Stimulated activated CD8-positive, alpha-beta memory T cell treated with anti-CD3 and anti-CD28 coated beads, Interleukin-7, amount 100 ng/mL, for 48 hours (primary cell): ENCODE results near the gene RADX.

Source experiments
- DNase-seq, 2 donors: peaks; one replicate each; pipeline ENCODE4 v3.0.0-alpha.2; 2020; ENCODE audit warnings: low read depth in 1 of 2; ENCODE audit errors: extremely low read depth in 1 of 2

RADX gene

DNA sequence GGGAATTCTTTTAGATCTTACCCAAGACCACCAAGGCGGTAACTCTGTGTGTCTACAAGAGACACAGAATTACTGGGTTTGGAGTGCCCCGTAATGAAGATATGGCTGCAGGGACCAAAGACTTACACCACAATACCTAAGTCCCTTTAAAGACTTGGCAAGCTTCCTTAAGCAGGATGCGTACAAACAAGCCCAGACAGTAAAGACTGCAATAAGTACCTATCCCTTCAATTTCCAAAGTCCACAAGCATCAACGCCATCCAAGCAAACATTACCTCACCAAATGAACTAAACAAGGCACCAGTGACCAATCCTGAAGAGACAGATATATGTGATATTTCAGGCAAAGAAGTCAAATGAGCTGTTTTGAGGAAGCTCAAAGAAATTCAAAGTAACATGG is 72.4 kb downstream of the RADX start:
- no peak for DNase-seq

DNA sequence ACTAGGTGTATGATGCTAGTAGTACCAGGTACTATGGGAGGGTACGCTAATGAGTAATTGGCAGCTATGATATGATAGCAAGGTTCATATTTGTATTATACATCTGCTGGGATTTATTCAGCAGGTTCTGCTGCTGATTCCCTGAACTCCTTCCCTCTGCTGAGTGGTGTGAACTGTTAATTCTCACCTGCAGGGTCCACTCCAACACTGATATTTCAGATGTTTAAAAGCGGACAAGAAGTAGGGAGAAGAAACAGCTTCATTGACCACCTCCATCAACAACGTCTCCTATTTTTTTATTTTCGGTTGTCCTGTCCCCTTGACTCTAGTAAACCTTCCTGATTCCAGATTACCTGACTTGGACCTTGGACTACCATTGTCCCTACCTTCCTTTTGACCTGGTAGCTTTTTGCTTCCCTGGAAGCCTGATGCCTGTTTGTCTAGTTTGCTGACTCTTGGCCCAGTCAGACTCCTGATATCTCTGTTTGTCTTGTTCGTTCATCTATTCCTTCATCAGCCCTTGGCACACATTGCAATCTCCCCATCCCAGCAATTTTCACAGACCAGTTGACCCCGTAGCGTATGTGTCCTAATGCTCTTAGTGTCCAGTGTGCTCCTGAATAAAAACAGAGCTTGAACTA is 80.8 kb downstream of the RADX start:
- DNase-seq: no peak

DNA sequence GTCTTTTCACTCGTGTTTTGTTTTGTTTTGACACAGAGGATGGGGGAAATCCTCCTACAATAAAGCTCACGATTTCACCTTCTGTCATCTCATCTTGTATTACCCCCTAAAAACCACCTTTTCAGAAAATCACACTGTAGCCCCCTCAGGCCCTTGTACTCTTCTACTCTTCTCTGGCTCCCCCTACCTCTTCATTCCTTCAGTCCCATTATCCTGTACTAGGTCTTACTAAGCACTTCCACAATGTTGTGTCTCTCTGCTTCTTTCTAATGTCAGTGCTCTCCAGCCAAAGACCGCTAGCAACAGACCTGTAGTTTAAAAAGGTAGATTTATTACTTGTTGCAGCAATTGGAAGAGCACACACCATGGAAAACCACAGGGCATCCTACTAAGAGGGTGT is 84.7 kb downstream of the RADX start:
- no peak for DNase-seq

DNA sequence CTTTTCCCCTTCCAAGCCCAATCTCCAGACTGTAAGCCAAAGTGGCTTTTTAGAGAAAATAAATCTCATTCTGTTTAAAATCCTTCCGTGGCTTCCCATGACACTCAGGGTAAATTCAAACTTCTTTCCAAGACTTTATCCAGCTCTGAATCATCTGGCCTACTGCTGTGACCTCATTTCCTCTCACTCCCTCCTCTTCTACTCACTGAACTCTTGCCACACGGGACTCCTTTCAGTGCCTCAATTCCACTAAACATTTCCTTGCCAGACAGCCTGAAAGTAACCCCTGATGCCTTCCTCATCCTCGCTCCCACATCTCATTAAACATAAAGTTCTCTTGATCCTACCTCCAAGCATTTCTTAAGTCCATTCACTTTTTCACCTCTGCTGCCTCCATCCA is 86.9 kb downstream of the RADX start:
- no peak for DNase-seq

DNA sequence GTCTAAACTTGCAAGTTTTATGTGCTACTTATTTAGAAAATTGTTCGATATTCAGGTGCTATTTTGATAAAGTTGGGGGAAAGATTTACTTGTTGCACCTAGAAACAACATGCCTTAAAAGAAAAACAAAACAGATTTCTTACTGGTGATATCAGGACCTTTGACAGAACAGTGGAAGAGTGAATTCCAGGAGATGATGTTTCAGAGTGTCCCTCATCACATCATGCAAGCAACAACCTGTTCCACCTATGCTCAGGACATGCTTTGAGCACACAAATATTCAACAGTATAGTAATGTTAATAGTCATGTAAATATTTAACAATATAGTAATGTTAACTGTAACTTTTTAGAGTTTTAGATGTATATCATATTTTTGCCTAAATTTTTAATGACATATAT is 90.9 kb downstream of the RADX start:
- no peak for DNase-seq

DNA sequence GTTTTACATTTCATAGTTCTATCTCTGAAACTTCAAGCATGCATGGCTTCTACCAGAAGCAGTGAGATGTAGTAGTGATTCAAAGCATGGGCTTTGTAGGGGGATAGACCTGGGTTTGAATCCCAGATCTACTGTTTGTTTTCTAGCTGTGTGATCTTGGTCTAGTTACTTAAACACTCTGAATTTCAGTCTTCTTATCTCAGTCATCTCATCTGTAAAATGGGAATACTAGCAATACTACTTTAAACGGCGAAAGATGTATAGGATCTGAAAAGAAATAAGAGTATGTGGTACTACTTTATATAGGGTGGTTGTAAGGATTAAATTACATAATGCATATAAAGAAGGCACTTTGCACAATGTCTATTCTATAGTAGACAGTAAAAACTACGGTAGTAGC is 94.7 kb downstream of the RADX start:
- DNase-seq: no peak

DNA sequence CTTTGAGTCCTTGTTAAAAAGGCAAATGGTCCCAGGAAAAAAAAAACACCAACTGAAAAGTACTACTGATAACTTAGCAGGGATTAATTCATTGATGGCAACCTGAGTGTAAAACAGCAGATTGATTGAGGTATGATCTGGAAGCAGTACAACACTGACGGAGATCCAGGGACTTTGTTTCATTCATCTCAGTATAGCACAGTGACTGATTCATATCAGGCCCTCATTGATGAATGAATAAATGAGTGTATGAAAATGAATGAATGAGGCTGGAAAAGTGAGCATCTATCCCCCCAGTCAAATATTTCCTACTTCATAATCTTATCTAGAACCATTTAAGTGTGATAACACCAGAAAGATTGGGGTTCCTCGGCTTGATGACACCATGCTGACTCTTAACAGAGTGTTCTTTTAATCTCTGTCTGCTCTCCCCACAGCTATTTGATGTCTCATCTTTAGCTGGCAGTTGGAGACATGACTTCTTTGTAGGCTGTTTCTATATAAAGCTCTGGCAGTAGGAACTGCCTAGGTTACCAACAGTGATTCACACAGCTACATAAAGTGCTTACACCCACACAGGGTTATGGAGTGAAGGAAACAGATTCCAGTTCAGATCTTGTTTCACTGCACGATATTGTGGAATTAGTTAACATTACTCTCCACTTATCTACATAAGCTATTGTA is 96.1 kb downstream of the RADX start:
- no peak for DNase-seq

DNA sequence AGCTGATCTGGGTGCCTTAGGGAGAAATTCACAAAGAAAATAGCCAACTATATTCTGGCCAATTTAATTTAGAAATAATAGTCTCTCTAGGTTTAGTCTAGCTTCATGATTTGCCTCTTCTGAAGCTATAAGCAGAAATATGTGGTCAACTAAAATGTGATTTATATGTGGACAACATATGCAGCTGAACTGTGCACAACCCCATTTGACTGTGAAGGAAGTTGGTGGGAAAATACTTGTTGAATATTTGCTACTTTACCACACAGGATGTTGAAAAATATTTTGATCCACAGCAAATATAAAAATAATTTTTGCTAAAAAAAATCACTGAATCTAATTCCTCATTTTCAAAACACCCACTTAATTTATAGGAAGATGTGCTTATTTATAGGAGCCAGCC is 99.0 kb downstream of the RADX start:
- DNase-seq: no peak

DNA sequence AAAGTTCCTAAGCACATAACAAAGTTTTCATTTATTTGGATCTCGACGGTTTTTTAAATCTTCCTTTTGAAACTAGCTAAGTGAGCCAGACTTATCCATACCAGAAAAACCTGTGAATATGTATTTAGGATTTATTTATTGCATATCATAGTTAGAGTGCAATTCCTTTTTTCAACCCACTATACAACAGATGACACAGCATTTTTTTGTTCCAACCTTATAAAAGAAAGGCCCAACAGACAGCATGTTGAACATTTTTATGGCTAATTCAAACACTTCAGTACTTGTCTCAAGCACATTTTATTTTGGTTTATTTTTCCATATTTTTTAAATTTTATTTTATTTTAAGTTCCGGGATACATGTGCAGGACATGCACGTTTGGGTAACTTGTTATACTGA is 99.6 kb downstream of the RADX start:
- no peak for DNase-seq

DNA sequence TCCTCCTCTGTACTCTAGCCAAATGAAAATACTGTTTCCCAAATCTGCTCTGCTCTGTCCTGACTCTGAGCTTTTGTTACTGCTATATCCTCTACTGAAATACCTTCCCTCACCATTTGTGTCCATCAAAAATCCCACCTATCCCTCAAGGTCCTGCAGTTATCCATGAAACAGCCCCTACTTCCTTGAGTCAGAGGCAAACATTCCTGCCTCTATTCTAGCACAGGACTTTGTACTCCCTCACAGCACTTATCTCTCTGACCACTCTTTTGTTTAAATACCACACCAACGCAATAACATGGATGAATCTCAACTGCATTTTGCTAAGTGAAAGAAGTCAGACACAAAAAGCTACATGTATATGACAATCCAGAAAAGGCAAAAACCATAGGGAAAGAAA is 104.2 kb downstream of the RADX start:
- DNase-seq: no peak

DNA sequence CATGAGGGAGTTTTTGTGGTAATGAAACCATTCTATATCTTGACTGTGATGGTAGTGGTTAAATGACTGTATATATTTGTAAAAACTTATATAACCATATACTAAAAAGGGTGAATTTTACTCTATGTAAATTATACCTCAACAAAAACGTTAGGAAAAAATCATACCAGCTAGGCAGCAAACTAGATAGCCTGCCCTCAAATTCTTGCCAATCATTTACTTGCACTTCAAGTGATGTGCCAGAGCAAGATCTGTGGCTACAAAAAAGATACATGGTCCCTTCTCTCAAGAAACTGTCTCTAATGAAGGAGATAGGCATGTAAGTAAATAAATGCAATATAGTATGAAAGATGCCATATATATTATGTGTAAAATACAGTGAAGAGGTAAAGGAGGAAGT is 104.7 kb downstream of the RADX start:
- no peak for DNase-seq

DNA sequence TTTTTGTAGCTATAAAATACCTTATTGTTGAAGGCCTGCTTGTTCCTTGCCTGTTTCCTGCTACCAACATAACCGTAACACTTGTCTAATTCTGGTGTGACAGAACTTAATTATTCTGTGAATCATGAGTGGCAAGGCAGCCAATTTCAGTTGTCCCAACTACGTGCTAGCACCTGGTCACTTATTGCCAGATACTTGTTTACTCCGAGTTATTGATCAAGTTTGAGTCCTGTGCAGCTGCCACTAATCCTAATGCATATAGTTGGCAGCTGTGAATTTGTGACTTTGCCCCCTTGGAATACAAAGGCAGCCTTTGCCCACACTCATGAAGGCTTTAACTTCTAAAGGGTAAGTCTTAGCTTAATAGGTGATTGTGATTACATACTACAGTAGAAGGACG is 106.9 kb downstream of the RADX start:
- no peak for DNase-seq

DNA sequence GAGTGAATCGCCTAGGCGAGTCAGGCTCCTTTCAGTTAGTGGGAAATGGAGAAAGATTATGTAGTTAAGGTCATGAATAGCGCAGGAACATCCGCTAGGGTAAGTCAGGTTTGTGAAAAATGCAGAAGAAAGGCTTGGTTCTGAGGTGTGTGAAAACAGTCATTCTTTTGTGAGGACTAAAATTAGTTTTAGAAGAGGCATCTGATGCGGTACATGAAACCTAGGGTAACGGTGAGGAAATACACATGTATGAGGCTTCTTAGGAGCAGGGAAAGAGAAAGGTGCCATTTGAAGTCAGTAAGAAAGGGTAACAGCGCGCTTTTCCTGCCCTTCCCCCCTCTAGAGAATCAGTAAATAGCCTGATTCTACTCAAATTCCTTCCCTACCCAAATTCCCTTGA is 114.2 kb downstream of the RADX start:
- no peak for DNase-seq

DNA sequence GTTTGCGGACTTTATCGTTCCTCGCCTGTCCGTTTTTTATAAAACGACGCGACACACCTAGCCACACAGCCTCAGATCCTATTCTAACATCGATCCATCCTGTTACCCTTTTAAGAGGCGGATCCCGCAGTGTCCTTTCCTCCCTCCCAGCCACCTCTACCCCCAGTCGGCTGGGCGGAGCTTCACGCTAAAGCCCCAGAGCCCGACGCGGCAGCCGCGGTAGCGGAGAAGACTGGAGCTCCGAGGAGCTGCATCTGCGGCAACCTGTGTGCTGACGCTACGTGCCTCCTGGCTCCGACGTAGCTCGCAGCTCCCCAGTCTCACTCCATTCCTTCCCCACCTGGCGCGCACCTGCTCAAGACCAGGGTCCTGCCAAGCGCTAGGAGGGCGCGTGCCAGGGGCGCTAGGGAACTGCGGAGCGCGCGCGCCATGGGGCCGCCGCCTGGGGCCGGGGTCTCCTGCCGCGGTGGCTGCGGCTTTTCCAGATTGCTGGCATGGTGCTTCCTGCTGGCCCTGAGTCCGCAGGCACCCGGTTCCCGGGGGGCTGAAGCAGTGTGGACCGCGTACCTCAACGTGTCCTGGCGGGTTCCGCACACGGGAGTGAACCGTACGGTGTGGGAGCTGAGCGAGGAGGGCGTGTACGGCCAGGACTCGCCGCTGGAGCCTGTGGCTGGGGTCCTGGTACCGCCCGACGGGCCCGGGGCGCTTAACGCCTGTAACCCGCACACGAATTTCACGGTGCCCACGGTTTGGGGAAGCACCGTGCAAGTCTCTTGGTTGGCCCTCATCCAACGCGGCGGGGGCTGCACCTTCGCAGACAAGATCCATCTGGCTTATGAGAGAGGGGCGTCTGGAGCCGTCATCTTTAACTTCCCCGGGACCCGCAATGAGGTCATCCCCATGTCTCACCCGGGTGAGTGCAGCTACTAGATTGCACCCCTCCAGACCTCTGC is 115.0 kb downstream of the RADX start, which contains the start of gene RNF128:
Gene RNF128, plus strand, starts transcription at position 217 of the 953 bp plus-strand sequence. Its CDS starts 213 bp downstream, at position 430.
- no peak for DNase-seq

DNA sequence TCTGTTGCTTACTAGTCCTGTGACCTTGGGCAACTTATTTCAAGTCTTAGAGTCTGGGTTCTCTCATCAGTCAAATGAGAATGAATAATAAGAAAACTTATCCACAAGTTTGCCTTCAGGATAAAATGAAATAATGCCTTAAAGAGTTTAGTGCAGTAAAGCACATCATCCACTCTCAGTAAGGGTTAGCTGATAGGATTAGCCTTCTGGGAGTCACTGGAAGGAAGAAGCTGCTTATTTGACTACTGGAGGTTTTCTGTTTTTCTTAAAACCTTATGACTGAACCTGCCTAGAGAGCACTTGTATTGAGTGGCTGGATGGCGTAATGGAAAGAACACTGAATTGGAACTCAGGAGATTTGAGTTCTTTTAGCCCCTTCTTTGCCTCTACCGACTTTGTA is 116.6 kb downstream of the RADX start:
- no peak for DNase-seq
